ENCODE results near the gene ZNF750.

Gene ZNF750

DNA sequence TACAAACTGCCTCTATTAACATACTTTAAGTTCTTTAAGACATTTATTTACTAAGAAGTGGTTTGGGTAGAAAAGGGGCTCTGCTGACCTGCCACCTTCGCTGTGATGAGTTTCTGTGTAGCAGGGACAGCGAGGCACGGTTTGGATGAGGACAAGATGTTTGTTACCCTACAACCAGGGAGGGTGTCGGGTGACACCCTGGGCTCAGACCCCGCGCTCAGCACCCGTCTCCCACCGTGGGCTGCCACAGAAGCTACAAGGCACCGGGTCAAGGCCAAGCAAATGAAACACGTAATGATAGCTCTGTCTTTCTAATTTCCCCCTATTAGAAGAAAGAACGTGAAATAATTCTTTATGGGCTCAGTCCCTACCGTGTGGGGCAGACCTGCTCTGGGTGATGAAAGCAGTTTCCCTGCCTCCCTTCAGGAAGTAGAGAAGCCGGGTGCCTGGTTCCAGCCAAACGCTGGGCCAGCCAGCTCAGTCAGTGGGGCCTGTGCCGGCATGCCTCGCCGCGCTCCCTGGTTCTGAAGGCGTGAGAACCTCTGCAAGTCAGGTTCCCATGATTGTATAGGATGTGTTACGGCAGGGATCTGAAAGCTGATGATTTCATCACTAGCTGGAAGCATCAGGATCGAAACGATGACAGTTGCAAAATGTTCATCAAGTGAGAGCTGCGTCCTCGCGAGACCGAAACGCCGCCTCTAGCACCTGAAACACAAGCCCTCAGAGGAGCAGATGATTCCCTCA lies 3.9 kb downstream of the ZNF750 start:
- Histone ChIP-seq H3K4me3 (ENCODE audit: low read length) (no peak overlapping the region), H3K27ac (ENCODE audit: low read length) (no peak overlapping the region), H3K9me3 (replicated peaks; ENCODE audit: insufficient read depth, low read length) (no peaks in the 10 kb centered on the region), H3K79me2 (ENCODE audit: low read length) (no peaks in the 10 kb centered on the region), H3K4me1 (ENCODE audit: low read length) (no peaks in the 10 kb centered on the region), H2AFZ (ENCODE audit: low read length) (no peak overlapping the region), H3K4me2 (ENCODE audit: low read depth, low read length) (no peak overlapping the region), H3K27me3 (replicated peaks; ENCODE audit: insufficient read depth, low read length) (no peaks in the 10 kb centered on the region), H3K9me2 (replicated peaks; ENCODE audit: insufficient read depth, low read length) (no peaks in the 10 kb centered on the region), H3K36me3 (replicated peaks; ENCODE audit: insufficient read depth, low read length) (no peaks in the 10 kb centered on the region), H4K20me1 (ENCODE audit: insufficient read depth, low read length) (no peaks in the 10 kb centered on the region), H3F3A (ENCODE audit: insufficient read depth, low read length) (no peaks in the 10 kb centered on the region), H3K9ac (ENCODE audit: low read length) (no peak overlapping the region)
- no peak for DNase-seq
- TF ChIP-seq, protein P1, sequence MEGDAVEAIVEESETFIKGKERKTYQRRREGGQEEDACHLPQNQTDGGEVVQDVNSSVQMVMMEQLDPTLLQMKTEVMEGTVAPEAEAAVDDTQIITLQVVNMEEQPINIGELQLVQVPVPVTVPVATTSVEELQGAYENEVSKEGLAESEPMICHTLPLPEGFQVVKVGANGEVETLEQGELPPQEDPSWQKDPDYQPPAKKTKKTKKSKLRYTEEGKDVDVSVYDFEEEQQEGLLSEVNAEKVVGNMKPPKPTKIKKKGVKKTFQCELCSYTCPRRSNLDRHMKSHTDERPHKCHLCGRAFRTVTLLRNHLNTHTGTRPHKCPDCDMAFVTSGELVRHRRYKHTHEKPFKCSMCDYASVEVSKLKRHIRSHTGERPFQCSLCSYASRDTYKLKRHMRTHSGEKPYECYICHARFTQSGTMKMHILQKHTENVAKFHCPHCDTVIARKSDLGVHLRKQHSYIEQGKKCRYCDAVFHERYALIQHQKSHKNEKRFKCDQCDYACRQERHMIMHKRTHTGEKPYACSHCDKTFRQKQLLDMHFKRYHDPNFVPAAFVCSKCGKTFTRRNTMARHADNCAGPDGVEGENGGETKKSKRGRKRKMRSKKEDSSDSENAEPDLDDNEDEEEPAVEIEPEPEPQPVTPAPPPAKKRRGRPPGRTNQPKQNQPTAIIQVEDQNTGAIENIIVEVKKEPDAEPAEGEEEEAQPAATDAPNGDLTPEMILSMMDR (IDR thresholded peaks at IDR 0.05; ENCODE audit: low read length) = no peak
- TF ChIP-seq EZH2phosphoT487 (IDR thresholded peaks at IDR 0.05; ENCODE audit: low read length) = no peak
- TF ChIP-seq EZH2 (optimal IDR thresholded peaks at IDR 0.05; ENCODE audit: low read depth, low read length) = no peak

GRCh38 chr17:82835122-82835521 lies 4.7 kb downstream of the ZNF750 start:
- H3K9ac ChIP-seq (ENCODE audit: low read length) = no peak overlapping the region
- no peak overlapping the region for H2AFZ ChIP-seq (ENCODE audit: low read length)
- H3K4me1 ChIP-seq (ENCODE audit: low read length) = no peaks in the 10 kb centered on the region
- no peaks in the 10 kb centered on the region for H3K79me2 ChIP-seq (ENCODE audit: low read length)
- DNase-seq = no peak
- H3K27ac ChIP-seq (ENCODE audit: low read length) = no peak overlapping the region
- H3K36me3 ChIP-seq (replicated peaks; ENCODE audit: insufficient read depth, low read length) = no peaks in the 10 kb centered on the region
- H3K4me2 ChIP-seq (ENCODE audit: low read depth, low read length) = no peak overlapping the region
- H3K4me3 ChIP-seq (ENCODE audit: low read length) = no peak overlapping the region
- H3K9me2 ChIP-seq (replicated peaks; ENCODE audit: insufficient read depth, low read length) = no peaks in the 10 kb centered on the region
- no peaks in the 10 kb centered on the region for H3K9me3 ChIP-seq (replicated peaks; ENCODE audit: insufficient read depth, low read length)
- TF ChIP-seq, protein P1 (IDR thresholded peaks at IDR 0.05; ENCODE audit: low read length) = no peak
- TF ChIP-seq EZH2 (optimal IDR thresholded peaks at IDR 0.05; ENCODE audit: low read depth, low read length) (no peak), EZH2phosphoT487 (IDR thresholded peaks at IDR 0.05; ENCODE audit: low read length) (no peak)
- H4K20me1 ChIP-seq (ENCODE audit: insufficient read depth, low read length) = no peaks in the 10 kb centered on the region
- no peaks in the 10 kb centered on the region for H3F3A ChIP-seq (ENCODE audit: insufficient read depth, low read length)
- H3K27me3 ChIP-seq (replicated peaks; ENCODE audit: insufficient read depth, low read length) = no peaks in the 10 kb centered on the region

- H3K9me2 ChIP-seq (replicated peaks; ENCODE audit: insufficient read depth, low read length) = no peaks in the 10 kb centered on the region
- DNase-seq = no peak
- no peaks in the 10 kb centered on the region for H3K4me1 ChIP-seq (ENCODE audit: low read length)
- H3K79me2 ChIP-seq (ENCODE audit: low read length) = no peaks in the 10 kb centered on the region
- H3K4me2 ChIP-seq (ENCODE audit: low read depth, low read length) = no peak overlapping the region
- H3K9ac ChIP-seq (ENCODE audit: low read length) = no peak overlapping the region
- no peaks in the 10 kb centered on the region for H3K9me3 ChIP-seq (replicated peaks; ENCODE audit: insufficient read depth, low read length)
- no peak overlapping the region for H2AFZ ChIP-seq (ENCODE audit: low read length)
- TF ChIP-seq, protein P1 (IDR thresholded peaks at IDR 0.05; ENCODE audit: low read length) = no peak
- TF ChIP-seq EZH2phosphoT487 (IDR thresholded peaks at IDR 0.05; ENCODE audit: low read length) (no peak), EZH2 (optimal IDR thresholded peaks at IDR 0.05; ENCODE audit: low read depth, low read length) (no peak)
- H3K4me3 ChIP-seq (ENCODE audit: low read length) = no peak overlapping the region
- H4K20me1 ChIP-seq (ENCODE audit: insufficient read depth, low read length) = no peaks in the 10 kb centered on the region
- no peak overlapping the region for H3K27ac ChIP-seq (ENCODE audit: low read length)
- no peaks in the 10 kb centered on the region for H3K36me3 ChIP-seq (replicated peaks; ENCODE audit: insufficient read depth, low read length)
- no peaks in the 10 kb centered on the region for H3K27me3 ChIP-seq (replicated peaks; ENCODE audit: insufficient read depth, low read length)
- H3F3A ChIP-seq (ENCODE audit: insufficient read depth, low read length) = no peaks in the 10 kb centered on the region
These were observed 6.8 kb downstream of the ZNF750 start for GRCh38 chr17:82832881-82833475.

All from MM.1S (cell line).